ENCODE results near the gene VCL. TPM values are rescaled to one million over a fixed set of nuclear protein-coding genes. Genes with fewer than 3 reads are reported as not detected.

VCL gene
- total RNA-seq, 2 donors from 2014 or later = 42.1 to 51.4 TPM

DNA sequence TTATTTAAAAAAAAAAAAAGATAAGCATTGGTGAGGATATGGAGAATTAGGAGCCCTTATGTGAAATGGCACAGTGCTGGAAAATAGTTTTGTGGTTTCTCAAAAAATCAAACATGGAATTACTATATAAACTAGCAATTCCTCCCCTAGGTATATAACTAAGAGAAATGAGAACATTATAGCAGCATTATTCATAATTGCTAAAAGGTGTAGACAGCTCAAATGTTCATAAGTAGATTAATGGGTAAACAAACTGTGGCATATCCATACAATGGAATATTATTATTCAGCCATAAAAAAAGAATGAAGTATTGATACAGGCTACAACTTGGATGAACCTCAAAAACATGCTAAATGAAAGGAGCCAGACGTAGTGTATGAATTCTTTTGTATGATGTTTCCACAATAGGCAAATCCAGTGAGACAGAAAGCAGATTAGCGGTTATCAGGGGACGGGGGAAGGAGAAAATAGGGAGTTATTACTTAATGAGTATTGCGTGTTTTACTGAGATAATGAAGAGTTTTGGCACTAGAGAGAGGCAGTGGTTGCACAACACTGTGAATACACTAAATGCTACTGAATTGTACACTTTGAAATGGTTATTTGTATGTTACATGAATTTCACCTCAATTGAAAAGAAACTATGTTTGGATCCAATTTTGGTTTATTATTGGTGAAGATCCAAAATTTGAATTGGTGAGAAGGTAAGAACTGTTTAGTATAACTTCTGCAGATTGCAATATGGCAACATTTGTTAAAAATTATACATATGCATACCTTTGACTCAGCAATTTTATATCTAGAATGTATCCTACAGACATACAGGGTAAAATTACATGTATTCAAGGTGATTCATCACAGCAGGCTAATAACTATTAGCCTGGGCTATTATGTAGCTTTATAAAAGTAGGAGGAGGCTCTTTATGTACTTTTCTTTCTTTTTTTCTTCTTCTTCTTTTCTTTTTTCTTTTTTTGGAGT, 69.7 kb downstream of the VCL start:
- H3K36me3 Mint-ChIP-seq = peaks cover 10% of the 10 kb centered on the region
- peak overlapping the region in 1 of 2 donors; percentile 15 for H3K27ac Mint-ChIP-seq

DNA sequence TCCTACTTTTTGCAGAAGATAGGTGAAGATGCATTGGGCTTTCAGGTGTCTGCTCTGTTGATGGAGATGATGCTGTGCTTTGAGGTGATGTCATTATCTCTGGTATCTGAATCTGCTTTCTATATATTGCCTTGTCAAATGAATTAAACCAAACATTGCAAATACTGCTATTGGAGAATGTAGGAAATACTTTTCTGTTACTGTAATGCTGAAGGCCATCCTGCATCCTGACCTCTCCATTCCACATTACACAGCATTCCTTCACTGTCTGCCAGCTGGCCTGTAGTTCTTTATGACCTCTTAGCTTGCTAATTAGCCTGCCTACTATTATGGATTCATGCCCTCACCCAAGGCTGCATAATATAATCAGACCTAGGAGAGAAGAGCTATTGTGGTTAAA, 73.2 kb downstream of the VCL start:
- ATAC-seq (no peak), DNase-seq (ENCODE audit: low spot score) (no peak)
- Mint-ChIP-seq H3K4me3 (no peak overlapping the region), H3K4me1 (ENCODE audit: low read depth in 2 of 2) (peaks cover 25 to 30% of the 10 kb centered on the region in 2 donors), H3K27me3 (no peaks in the 10 kb centered on the region), H3K27ac (peak overlapping the region in 1 of 2 donors; percentile 12), H3K36me3 (peaks cover 19% of the 10 kb centered on the region), H3K9me3 (no peaks in the 10 kb centered on the region)

More for the DNA sequence above, 69.7 kb downstream of the VCL start:
- DNase-seq (ENCODE audit: low spot score) (no peak), ATAC-seq (no peak)
- Mint-ChIP-seq H3K9me3 (peaks cover 6% of the 10 kb centered on the region), H3K27me3 (no peaks in the 10 kb centered on the region), H3K4me1 (ENCODE audit: low read depth in 2 of 2) (peaks cover 16 to 20% of the 10 kb centered on the region in 2 donors), H3K4me3 (no peak overlapping the region)

DNA sequence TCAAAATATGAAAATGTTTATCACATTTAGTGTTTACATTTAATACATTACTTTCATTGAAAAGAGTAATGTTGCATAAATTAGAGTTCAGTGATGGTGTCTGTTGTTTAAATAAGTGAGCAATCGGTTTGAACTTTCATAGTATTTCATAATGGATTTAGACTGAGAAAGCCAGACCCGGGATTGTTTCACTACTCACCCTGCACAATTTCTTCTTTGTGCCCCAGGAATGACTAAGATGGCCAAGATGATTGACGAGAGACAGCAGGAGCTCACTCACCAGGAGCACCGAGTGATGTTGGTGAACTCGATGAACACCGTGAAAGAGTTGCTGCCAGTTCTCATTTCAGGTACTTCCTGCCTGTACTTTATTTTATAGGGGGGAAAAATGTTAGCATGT, 74.6 kb downstream of the VCL start:
- ATAC-seq = no peak
- Mint-ChIP-seq H3K27me3 (no peaks in the 10 kb centered on the region), H3K27ac (peak overlapping the region in 1 of 2 donors; percentile 99), H3K4me3 (no peak overlapping the region), H3K9me3 (no peaks in the 10 kb centered on the region), H3K4me1 (ENCODE audit: low read depth in 2 of 2) (peaks cover 38% of the 10 kb centered on the region in 2 donors), H3K36me3 (peaks cover 24% of the 10 kb centered on the region)
- no peak for DNase-seq (ENCODE audit: low spot score)

DNA sequence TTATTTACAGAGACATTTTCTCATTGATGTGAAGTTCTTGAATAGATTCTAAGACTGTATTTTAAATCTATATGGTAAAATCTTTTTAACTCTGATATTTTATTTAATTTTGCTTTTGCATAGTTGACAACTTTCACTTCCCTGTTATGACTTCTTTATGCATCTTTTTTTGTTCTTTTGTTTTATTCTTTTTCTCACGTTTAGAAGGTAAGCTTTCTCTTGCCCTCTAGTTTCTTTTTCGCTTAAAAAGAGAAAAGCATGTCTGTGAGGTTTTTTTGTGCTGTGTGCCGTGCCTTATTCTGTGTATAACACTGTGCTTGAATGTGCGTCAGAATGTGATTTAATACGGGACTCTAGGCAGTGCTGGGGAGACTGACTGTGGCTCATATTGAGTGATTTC, 78.0 kb downstream of the VCL start:
- Mint-ChIP-seq H3K27ac (peak overlapping the region; percentile 97 to 99), H3K9me3 (no peaks in the 10 kb centered on the region), H3K4me3 (no peak overlapping the region), H3K27me3 (no peaks in the 10 kb centered on the region), H3K4me1 (ENCODE audit: low read depth in 2 of 2) (peaks cover 50 to 64% of the 10 kb centered on the region in 2 donors), H3K36me3 (peaks cover 24% of the 10 kb centered on the region)
- no peak for ATAC-seq
- DNase-seq (ENCODE audit: low spot score) = no peak

DNA sequence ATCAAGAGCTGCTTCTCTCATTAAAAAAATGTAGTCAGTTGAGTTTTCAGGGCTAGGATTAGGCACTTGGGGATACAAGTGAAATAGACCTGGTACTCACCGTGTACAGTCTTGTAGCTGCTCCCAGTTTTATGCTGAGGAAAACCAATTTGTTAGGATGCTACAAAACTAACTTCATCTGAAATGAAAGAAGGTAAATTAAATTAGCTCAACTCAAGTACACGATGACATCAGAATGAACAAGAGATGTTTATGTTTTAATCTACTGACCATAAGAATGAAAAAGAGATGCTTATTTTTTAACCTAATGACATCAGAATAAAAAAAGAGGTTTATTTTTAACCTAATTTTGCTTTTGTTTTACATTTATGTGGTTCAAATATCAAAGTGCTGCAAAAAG, 79.0 kb downstream of the VCL start:
- Mint-ChIP-seq H3K27ac (peak overlapping the region; percentile 97 to 99), H3K4me1 (ENCODE audit: low read depth in 2 of 2) (peaks cover 56 to 74% of the 10 kb centered on the region in 2 donors), H3K4me3 (no peak overlapping the region), H3K9me3 (no peaks in the 10 kb centered on the region), H3K36me3 (peaks cover 24% of the 10 kb centered on the region), H3K27me3 (no peaks in the 10 kb centered on the region)
- DNase-seq (ENCODE audit: low spot score) (no peak), ATAC-seq (no peak)

DNA sequence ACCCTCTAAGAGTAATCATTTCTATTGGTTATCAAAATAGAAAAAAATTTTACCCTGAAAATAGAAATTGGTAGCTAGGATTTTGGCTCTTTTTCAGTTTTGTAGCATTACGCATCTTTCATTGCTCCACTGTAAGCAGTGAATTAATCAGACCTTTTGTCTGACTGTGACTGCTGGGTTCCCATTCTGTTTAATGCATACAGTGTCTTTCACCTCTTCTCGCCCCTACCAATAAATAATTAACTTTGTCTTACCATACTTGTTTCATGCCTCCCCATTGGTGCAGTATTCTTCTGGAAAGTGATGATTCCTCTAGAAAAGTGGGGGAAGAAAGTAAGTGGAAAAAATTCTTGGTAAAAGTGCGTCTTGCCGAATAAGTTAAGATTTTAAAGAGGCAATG, 79.5 kb downstream of the VCL start:
- Mint-ChIP-seq H3K4me3 (peak overlapping the region; percentile 38), H3K27ac (peak overlapping the region; percentile 97 to 99), H3K27me3 (no peaks in the 10 kb centered on the region), H3K9me3 (no peaks in the 10 kb centered on the region), H3K4me1 (ENCODE audit: low read depth in 2 of 2) (peaks cover 59 to 79% of the 10 kb centered on the region in 2 donors), H3K36me3 (peaks cover 24% of the 10 kb centered on the region)
- DNase-seq (ENCODE audit: low spot score) (no peak), ATAC-seq (no peak)

DNA sequence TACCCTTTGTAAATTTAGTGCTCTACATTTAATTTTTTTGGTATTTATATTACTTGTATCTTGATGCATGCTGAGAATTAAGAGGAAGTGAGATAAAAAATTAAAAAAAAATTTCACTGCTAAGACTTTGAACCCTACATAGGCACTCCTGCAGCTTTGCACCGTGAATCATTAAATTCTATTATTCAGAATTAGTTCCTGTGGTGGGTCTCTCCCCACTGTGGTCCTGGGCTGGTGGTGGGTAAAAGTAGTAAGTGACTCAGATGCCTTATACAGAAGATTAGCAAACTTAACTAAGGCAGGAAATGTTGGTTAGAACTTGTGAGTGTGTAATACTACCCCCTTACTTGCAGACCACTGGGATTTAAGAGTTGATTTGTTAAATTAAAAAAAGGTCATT, 80.1 kb downstream of the VCL start:
- DNase-seq (ENCODE audit: low spot score) (peak; percentile 78), ATAC-seq (peak; percentile 89 to 94)
- Mint-ChIP-seq H3K9me3 (no peaks in the 10 kb centered on the region), H3K4me3 (peak overlapping the region; percentile 82), H3K4me1 (ENCODE audit: low read depth in 2 of 2) (peaks cover 61 to 78% of the 10 kb centered on the region in 2 donors), H3K36me3 (peaks cover 21% of the 10 kb centered on the region), H3K27ac (peak overlapping the region; percentile 97 to 99), H3K27me3 (no peaks in the 10 kb centered on the region)

DNA sequence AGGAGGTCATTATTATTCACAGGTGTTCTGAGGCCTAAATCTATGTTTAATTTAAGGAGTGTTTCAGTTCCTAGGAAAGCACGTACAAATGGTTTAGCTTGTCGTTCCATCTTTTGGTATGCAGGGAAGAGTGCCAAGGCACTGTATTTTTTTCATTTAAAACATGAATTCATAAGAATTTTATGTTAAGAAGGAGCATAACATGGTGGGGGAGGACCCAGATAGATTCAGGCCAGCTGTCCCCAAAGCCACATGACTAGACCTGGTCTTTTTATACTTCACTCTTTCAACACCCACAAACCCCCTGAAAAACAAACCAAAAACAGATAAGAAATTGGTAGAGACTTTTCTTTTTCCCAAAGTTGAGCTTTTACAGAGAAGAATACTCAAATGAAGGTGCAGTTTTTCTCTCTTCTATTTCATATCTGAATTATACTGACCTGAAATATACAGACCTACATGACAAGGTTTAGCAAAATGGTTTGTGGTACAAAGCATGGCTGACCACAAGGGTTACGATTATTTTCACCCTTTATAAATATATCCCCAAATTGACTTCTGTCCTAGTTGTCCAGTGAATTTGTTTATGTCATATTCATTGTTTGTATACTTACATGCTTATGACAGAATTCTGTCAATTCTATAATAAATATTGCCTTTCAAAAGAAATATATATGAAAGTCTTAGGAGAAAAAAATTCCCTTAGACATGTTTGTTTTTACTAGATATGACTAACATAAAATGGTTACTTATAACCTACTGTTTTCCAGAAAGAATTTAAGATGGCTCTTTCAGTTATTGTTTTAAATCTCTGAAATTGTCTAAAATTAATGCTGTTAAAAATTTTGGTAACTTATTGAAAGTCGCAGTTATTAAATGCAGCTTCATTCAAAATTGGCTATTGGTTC, 81.4 kb downstream of the VCL start:
- no peaks in the 10 kb centered on the region for H3K9me3 Mint-ChIP-seq
- ATAC-seq (peak in 1 of 2 donors; percentile 53), DNase-seq (ENCODE audit: low spot score) (no peak)
- H3K4me3 Mint-ChIP-seq = peak overlapping the region; percentile 82
- peaks cover 58 to 65% of the 10 kb centered on the region in 2 donors for H3K4me1 Mint-ChIP-seq (ENCODE audit: low read depth in 2 of 2)
- H3K27ac Mint-ChIP-seq = peak overlapping the region; percentile 97 to 99
- no peaks in the 10 kb centered on the region for H3K27me3 Mint-ChIP-seq
- peaks cover 11% of the 10 kb centered on the region for H3K36me3 Mint-ChIP-seq

DNA sequence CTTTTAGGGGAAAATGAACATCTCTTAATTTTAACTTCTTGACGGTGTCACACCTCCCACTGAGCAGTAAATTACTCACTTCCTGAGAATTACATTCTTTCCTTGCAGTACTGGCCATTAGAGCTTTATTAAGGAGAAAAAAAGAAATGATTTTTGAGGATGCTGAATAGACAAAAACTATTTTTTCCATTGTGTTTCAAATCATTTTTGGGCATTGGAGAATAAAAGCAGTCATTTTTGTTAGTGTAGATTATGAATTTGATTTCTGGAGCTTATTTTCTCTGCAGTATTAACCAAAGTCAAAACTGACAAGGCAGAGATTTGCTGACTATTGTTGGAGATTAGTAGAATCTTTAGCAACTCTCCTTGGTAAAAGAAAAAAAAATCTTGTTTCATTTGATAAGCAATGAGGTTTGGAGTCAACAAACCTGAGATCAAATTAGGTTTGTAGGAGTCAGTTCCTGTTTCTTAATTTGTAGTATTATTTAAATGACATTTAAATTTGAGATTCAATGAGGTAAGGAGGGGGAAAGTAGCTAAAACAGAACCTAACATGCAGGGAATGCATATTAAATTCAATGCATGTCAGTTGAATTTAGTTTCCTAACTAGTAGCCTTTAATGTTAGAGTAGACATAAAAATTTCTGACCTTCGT, 82.1 kb downstream of the VCL start:
- Mint-ChIP-seq H3K27ac (peak overlapping the region; percentile 97 to 99), H3K4me1 (ENCODE audit: low read depth in 2 of 2) (peaks cover 54 to 70% of the 10 kb centered on the region in 2 donors), H3K4me3 (peak overlapping the region; percentile 82), H3K36me3 (peaks cover 16% of the 10 kb centered on the region), H3K27me3 (no peaks in the 10 kb centered on the region), H3K9me3 (no peaks in the 10 kb centered on the region)
- ATAC-seq (peak in 1 of 2 donors; percentile 73), DNase-seq (ENCODE audit: low spot score) (no peak)

DNA sequence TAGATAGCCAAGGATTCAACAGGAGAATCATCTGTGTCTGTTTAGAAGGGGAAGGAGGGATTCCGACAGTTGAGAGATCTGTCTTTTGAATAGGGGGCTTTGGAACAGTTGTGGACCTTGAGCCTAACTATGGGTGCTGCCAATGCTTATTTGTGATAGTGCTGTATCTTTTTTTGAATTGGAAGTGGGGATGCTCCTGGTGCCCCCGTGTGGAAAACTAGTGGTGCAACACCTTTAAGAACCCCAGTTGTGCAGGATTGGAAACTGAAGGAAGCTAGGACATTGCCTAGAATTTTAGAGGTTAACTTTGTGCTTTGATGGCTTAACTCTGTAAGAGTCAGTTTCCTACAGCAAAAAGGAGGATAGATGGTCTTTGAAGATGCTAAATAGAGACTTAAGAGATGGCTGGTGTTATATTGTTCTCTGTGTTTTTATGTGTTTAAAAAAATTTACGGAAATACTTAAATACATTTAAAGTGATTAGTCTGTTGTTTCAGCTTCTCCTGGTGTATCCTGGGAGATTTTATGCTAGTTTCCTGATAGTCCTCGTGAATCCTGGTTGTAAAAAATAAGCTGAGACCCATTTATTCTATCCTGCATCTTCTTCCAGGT, 83.4 kb downstream of the VCL start:
- peak overlapping the region; percentile 97 to 99 for H3K27ac Mint-ChIP-seq

DNA sequence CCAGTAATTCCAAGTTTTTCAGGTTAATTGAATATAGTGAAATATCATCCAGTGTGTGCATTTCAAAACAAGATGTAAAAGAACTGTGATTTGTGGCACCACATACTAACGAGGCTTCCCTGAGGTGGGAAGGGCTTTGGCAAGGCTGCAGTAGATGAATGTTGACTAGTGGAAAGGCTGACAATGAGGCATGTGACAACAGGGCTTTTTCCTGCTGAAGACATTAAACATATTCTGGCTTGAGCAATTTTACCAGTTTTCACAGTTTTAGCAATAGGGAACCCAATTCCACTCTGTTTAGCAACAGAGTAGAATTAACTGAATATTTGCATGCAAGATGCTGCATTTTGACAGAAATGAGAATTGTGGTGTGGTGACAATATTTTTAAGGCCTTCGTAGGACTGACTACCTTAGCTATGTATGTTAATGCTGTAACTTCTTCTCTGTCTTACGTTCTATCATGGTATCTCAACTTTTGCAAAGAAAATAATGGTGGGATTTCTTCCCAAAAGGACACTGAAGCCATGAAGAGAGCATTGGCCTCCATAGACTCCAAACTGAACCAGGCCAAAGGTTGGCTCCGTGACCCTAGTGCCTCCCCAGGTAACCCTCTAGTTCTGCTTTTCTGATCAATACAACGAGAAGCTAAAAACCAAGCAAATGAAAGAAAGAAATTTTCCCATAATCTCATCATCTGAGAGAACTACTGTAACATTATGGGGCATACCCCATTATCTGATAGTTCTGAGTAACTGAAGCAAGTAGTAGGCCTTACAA, 84.2 kb downstream of the VCL start:
- H3K4me1 Mint-ChIP-seq (ENCODE audit: low read depth in 2 of 2) = peaks cover 51 to 72% of the 10 kb centered on the region in 2 donors
- ATAC-seq (no peak), DNase-seq (ENCODE audit: low spot score) (no peak)
- H3K27me3 Mint-ChIP-seq = no peaks in the 10 kb centered on the region
- H3K9me3 Mint-ChIP-seq = no peaks in the 10 kb centered on the region
- peak overlapping the region; percentile 97 to 99 for H3K27ac Mint-ChIP-seq
- H3K4me3 Mint-ChIP-seq = no peak overlapping the region
- H3K36me3 Mint-ChIP-seq = peaks cover 12% of the 10 kb centered on the region

More for the DNA sequence above, 83.4 kb downstream of the VCL start:
- Mint-ChIP-seq H3K4me3 (peak overlapping the region; percentile 6), H3K36me3 (peaks cover 12% of the 10 kb centered on the region), H3K9me3 (no peaks in the 10 kb centered on the region), H3K4me1 (ENCODE audit: low read depth in 2 of 2) (peaks cover 52 to 76% of the 10 kb centered on the region in 2 donors), H3K27me3 (no peaks in the 10 kb centered on the region)
- no peak for ATAC-seq
- DNase-seq (ENCODE audit: low spot score) = peak; percentile 66

DNA sequence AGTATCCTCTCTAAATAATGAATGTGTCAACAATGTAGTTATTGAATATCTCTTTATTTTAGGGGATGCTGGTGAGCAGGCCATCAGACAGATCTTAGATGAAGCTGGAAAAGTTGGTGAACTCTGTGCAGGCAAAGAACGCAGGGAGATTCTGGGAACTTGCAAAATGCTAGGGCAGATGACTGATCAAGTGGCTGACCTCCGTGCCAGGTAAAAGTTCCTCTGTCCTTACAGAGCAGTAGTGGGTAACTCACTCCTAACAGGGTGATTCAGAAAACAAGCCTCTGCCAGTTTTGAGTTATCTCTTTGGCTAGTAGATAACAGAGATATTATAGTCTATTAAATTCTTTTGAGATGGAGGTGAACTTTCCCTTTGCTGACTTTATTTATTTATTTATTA, 85.4 kb downstream of the VCL start:
- DNase-seq (ENCODE audit: low spot score) (no peak), ATAC-seq (no peak)
- Mint-ChIP-seq H3K4me3 (no peak overlapping the region), H3K27me3 (no peaks in the 10 kb centered on the region), H3K36me3 (peaks cover 8% of the 10 kb centered on the region), H3K4me1 (ENCODE audit: low read depth in 2 of 2) (peaks cover 42 to 60% of the 10 kb centered on the region in 2 donors), H3K27ac (peak overlapping the region; percentile 41 to 99), H3K9me3 (no peaks in the 10 kb centered on the region)
